Stimulated activated CD8-positive, alpha-beta memory T cell treated with anti-CD3 and anti-CD28 coated beads, Interleukin-7, amount 100 ng/mL, for 4 hours (primary cell): ENCODE measurements around the gene HLA-F.

Experiments
- DNase-seq, 2 donors: peaks; one replicate each; pipeline ENCODE4 v3.0.0-alpha.2; 2020; ENCODE audit warnings: low read depth in 2 of 2

Gene HLA-F

GRCh38 chr6:29724937-29725869, 2.0 kb downstream of the HLA-F start:
- no peak for DNase-seq

DNA sequence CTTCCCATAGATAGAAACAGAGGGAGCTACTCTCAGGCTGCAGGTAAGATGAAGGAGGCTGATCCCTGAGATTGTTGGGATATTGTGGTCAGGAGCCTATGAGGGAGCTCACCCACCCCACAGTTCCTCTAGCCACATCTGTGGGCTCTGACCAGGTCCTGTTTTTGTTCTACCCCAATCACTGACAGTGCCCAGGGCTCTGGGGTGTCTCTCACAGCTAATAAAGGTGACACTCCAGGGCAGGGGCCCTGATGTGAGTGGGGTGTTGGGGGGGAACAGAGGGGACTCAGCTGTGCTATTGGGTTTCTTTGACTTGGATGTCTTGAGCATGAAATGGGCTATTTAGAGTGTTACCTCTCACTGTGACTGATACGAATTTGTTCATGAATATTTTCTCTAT, 2.8 kb downstream of the HLA-F start:
- no peak for DNase-seq

DNA sequence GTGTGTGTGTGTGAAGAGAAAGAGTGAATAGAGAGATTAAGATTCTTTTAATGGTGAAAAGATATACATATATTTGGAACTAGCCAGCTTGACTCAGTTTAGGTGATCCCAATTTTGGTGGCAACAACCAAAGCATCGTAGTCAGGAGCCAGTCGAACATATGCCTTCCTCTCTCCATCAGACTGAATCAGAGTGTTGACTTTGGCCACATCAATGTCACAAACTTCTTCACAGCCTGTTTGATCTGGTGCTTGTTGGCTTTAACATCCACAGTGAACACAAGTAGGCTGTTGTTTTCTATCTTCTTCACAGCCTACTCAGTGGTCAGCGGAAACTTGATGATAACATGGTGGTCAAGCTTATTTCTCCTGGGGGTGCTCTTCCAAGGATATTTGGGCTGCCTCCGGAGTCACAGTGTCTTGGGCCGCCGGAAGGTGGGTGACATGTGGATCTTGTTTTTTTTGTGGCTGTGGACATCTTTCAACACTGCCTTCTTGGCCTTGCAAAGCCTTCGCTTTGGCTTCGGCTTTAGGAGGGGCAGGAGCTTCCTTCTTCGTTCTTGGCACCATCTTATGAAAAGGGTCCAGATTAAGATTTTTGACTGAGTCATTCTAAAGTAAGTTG, 3.4 kb downstream of the HLA-F start:
- no peak for DNase-seq

DNA sequence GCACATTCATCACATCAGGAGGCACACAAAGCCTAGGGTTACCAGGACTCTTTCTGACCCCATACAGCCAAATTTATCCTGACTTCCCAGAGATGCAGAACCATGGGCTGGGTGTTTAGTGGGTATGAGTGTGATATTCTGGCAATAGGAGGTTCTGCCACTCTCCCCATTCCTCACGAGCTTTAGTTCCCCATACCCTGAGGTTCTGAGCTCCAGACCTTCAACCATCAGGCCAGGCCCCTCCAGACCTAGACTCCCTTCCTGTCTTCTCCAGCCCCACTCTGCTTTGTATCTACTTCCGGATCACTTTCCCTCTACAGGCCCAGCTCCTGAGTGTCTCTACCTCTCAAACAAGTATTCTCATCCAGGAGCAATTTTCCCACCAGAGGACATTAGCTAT, 4.4 kb downstream of the HLA-F start:
- no peak for DNase-seq

GRCh38 chr6:29728173-29728874, 5.1 kb downstream of the HLA-F start:
- no peak for DNase-seq

GRCh38 chr6:29728875-29729270, 5.6 kb downstream of the HLA-F start:
- DNase-seq, result no peak

GRCh38 chr6:29729774-29730328, 6.6 kb downstream of the HLA-F start:
- no peak for DNase-seq

DNA sequence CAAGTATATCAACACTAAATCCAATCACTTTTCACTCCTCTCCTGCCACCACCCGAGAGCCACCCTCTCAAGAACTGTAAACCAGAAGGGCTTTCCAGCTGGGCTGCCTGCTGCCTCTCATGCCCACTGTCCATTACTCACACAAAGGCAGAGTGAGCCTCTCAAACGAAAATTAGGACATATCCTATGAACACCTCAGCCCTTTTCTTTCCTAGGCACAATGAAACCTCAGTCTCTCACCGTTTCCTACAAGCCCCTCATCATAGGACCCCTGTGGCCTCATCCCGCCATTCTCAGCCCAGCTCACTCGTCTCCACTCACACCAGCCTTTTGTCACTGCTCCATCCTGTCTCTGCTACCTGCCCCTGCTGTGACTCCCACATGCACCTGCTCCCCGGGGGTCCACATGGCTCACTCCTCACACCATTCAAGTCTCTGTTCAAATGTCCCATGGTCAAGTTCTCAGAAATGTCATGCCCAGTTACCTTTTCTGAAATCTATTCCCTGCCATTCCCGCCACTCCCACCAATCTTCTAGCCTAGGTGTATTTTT, 7.4 kb downstream of the HLA-F start:
- DNase-seq, result no peak

- DNase-seq, result no peak
Measured at GRCh38 chr6:29731281-29731680, 8.0 kb downstream of the HLA-F start.

GRCh38 chr6:29733057-29733456, 9.8 kb downstream of the HLA-F start:
- DNase-seq, result no peak

DNA sequence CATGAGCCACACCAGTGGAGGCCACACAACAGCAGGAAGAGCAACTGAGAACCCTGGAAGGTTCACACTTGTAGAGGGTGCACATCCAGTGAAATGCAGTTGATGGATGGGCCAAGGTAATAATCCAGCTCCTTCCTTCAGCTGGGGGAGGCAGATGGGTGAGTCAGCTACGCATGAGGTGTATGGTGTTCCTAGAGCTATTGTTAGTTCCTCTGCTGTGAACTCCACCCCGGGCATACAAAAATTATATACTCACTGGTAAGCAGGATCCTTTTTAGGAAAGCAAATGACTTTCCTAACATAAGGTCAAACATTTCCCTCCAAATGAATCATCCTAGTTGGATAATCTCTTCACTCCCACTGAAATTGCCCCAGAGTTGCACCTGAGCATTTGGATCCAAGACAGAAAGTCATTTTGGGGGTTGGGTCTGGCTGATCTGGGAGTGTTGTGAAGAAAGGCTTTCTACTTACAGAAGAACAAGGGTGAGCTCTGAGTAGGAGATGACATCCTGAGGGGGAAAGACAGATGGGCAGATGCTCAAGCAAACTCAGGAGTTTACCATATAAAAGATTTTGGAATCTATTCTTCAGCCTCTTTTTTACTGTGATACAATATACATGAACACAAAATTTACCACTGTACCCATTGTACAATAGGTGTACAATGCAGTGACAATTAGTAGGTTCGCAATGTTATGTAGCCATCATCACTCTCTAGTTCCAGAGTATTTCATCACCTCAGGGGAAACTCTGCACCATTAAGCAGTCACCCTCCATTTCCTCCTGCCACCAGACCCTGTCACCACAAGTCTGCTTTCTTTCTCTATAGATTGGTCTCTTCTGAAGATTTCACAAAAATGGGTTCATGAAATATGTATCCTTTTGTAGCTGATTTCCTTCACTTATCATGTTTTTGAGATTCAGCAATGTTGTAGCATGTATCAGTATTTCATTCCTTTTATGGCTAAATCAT, 11.1 kb downstream of the HLA-F start:
- no peak for DNase-seq

- no peak for DNase-seq
Measured at GRCh38 chr6:29736563-29736962, 13.3 kb downstream of the HLA-F start.

- peak; percentile 36 to 38 for DNase-seq
Measured at GRCh38 chr6:29737707-29738630, 14.7 kb downstream of the HLA-F start.

GRCh38 chr6:29739136-29739881, 16.1 kb downstream of the HLA-F start:
- DNase-seq, result no peak

- DNase-seq, result no peak
Measured at GRCh38 chr6:29739882-29740261, 16.6 kb downstream of the HLA-F start.

- DNase-seq, result no peak
Measured at GRCh38 chr6:29741592-29741991, 18.4 kb downstream of the HLA-F start.

- no peak for DNase-seq
Measured at GRCh38 chr6:29742127-29742526, 18.9 kb downstream of the HLA-F start.

DNA sequence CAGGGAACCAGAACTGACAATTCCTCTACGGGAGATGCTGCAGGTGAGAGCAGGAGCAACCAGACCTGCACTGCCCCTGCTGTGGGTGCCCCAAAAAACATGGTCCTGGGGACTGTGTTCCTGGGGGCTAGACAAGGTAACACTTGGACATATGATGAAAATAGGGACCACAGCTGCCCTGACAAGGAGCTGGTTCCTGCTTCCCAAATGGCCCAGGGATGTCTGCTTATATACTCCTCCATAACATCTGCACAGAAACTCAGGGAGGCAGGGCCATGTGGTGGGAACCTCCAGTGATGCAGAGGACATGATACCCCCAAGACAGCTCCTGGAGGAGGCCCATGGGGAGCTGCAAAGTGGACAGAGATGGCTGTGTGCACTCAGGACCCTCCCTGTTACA, 19.8 kb downstream of the HLA-F start:
- no peak for DNase-seq

DNA sequence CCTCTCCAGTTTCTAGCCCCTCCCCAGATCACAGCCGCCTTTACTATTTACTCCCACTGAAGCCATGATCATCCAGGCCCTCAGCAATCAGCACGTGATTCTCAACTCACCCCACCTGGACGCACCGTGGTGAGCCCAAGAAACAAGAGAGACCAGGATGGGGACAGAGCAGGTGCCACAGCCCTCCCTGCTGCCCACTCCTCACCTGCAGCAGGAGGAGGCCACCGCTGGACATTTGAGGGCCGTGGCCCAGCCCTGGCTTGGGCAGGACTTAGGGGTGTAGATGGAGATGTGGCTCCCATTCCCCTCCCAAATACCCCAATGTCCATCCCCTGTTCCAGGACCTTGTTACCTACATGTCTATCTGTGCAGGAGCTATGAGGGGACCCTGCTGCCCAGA, 20.3 kb downstream of the HLA-F start:
- DNase-seq, result no peak
